OCI-LY3 (cell line): ENCODE results near the gene KRTAP13-3.

Experiments used
- H2AFZ ChIP-seq: fragments of 200-600, 300-600 bp; shearing (Covaris generic); 2 replicates; pipeline ENCODE4 v1.6.0; 2014; ENCODE audit warnings: antibody characterized with exemption, low read depth, low read length
- H3K27ac ChIP-seq: fragments of 200-600, 300-600 bp; sonication (generic); 2 replicates; pipeline ENCODE4 v1.5.1; 2014; ENCODE audit warnings: mild to moderate bottlenecking, low read length, moderate library complexity, mixed read lengths
- H3K27me3 ChIP-seq: fragments of 200-600, 300-600 bp; sonication (generic); 2 replicates; pipeline ENCODE4 v1.6.1; 2014; ENCODE audit warnings: low read depth, low read length, mixed read lengths
- H3K36me3 ChIP-seq: fragments of 200-600, 300-600 bp; sonication (generic); replicated peaks from 2 replicates; pipeline ENCODE3; 2014; ENCODE audit warnings: low read depth, low read length, mixed read lengths
- H3K4me1 ChIP-seq: fragments of 300-600, 200-600 bp; sonication (generic); 2 replicates; pipeline ENCODE4 v1.6.1; 2014; ENCODE audit warnings: low read length, mixed read lengths
- H3K4me2 ChIP-seq: fragments of 200-600, 300-600 bp; sonication (generic); 2 replicates; pipeline ENCODE4 v1.6.1; 2014; ENCODE audit warnings: low read length, mixed read lengths
- H3K4me3 ChIP-seq: fragments of 300-600, 200-600 bp; sonication (generic); 2 replicates; pipeline ENCODE4 v1.5.1; 2014; ENCODE audit warnings: antibody characterized with exemption, mild to moderate bottlenecking, low read length, moderate library complexity
- H3K79me2 ChIP-seq: fragments of 300-600, 200-600 bp; shearing (Covaris generic); 2 replicates; pipeline ENCODE4 v1.6.1; 2014; ENCODE audit warnings: mild to moderate bottlenecking, low read length, mixed read lengths
- H3K9ac ChIP-seq: fragments of 300-600, 200-600 bp; shearing (Covaris generic); 2 replicates; pipeline ENCODE4 v1.6.0; 2014; ENCODE audit warnings: mild to moderate bottlenecking, low read length, moderate library complexity
- H3K9me3 ChIP-seq: fragments of 200-600, 300-600 bp; shearing (Covaris generic); 2 replicates; pipeline ENCODE4 v1.6.1; 2014; ENCODE audit warnings: low read length, mixed read lengths; ENCODE audit not compliant: insufficient read depth
- H4K20me1 ChIP-seq: fragments of 200-600, 300-600 bp; sonication (generic); 2 replicates; pipeline ENCODE4 v1.6.1; 2016; ENCODE audit warnings: low read length, mixed read lengths; ENCODE audit not compliant: insufficient read depth
- EZH2phosphoT487 ChIP-seq: fragments of 200-600 bp; shearing (Covaris generic); IDR thresholded peaks from 2 replicates; pipeline ENCODE4 v1.6.1; 2018; ENCODE audit warnings: antibody characterized with exemption, mixed run types, low read depth
- TF ChIP-seq, protein P1 (sequence below): fragments of 200-600, 300-600 bp; sonication (generic); IDR thresholded peaks from 2 replicates; pipeline ENCODE4 v1.5.1; 2014; ENCODE audit warnings: antibody characterized with exemption, low read length, low read depth

KRTAP13-3 gene

GRCh38 chr21:30437010-30437565, 11.4 kb upstream of the KRTAP13-3 start:
- Histone ChIP-seq H2AFZ (no peak overlapping the region), H3K4me1 (no peaks in the 10 kb centered on the region), H3K4me3 (no peak overlapping the region), H3K9ac (no peak overlapping the region), H3K27ac (no peak overlapping the region), H3K79me2 (no peaks in the 10 kb centered on the region), H3K9me3 (no peaks in the 10 kb centered on the region), H4K20me1 (no peaks in the 10 kb centered on the region), H3K36me3 (no peaks in the 10 kb centered on the region), H3K27me3 (no peaks in the 10 kb centered on the region), H3K4me2 (no peak overlapping the region)
- TF ChIP-seq, protein P1, sequence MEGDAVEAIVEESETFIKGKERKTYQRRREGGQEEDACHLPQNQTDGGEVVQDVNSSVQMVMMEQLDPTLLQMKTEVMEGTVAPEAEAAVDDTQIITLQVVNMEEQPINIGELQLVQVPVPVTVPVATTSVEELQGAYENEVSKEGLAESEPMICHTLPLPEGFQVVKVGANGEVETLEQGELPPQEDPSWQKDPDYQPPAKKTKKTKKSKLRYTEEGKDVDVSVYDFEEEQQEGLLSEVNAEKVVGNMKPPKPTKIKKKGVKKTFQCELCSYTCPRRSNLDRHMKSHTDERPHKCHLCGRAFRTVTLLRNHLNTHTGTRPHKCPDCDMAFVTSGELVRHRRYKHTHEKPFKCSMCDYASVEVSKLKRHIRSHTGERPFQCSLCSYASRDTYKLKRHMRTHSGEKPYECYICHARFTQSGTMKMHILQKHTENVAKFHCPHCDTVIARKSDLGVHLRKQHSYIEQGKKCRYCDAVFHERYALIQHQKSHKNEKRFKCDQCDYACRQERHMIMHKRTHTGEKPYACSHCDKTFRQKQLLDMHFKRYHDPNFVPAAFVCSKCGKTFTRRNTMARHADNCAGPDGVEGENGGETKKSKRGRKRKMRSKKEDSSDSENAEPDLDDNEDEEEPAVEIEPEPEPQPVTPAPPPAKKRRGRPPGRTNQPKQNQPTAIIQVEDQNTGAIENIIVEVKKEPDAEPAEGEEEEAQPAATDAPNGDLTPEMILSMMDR, result no peak
- TF ChIP-seq EZH2phosphoT487, result no peak

DNA sequence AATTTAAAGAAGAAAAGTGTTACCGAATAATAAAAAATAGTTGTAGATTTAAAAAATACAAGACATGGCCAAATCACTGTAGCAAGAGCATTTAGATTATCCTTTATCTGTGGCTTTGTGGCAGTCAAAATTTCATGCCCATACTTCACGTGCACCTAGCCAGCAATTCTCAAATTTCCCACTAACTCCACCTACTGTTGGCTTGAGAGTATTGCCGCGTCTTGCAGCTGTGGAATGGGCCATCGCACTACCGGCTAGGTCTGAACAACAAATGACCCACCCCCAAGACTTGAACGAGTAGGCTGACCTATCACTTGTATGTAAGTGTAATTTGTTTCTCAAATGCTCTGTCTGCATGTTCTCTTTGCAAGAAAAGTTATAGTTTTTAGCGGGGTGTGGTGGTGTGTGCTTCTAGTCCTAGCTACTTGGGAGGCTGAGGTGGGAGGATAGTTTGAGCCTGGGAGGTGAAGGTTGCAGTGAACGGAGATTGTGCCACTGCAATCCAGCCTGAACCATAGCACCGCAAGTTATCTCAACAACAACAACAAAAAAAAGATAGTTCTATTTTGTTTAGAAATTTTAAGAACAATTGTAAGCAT, 8.4 kb upstream of the KRTAP13-3 start:
- H3K9ac ChIP-seq, result no peak overlapping the region
- H3K79me2 ChIP-seq, result no peaks in the 10 kb centered on the region
- no peaks in the 10 kb centered on the region for H4K20me1 ChIP-seq
- H3K27ac ChIP-seq, result no peak overlapping the region
- H3K4me1 ChIP-seq, result no peaks in the 10 kb centered on the region
- H3K36me3 ChIP-seq, result no peaks in the 10 kb centered on the region
- H3K9me3 ChIP-seq, result no peaks in the 10 kb centered on the region
- H3K4me3 ChIP-seq, result no peak overlapping the region
- H3K27me3 ChIP-seq, result no peaks in the 10 kb centered on the region
- TF ChIP-seq EZH2phosphoT487, result no peak
- TF ChIP-seq, protein P1, result peak; percentile 57
- no peak overlapping the region for H2AFZ ChIP-seq
- peak overlapping the region; percentile 53 for H3K4me2 ChIP-seq

GRCh38 chr21:30430170-30430655, 4.5 kb upstream of the KRTAP13-3 start, which contains the start of gene KRTAP13-4:
Gene KRTAP13-4 (plus strand): TSS chr21:30430220. CDS start chr21:30430276, 56 bp downstream.
- H3K4me1 ChIP-seq, result no peaks in the 10 kb centered on the region
- TF ChIP-seq, protein P1, result no peak
- no peak for TF ChIP-seq EZH2phosphoT487

DNA sequence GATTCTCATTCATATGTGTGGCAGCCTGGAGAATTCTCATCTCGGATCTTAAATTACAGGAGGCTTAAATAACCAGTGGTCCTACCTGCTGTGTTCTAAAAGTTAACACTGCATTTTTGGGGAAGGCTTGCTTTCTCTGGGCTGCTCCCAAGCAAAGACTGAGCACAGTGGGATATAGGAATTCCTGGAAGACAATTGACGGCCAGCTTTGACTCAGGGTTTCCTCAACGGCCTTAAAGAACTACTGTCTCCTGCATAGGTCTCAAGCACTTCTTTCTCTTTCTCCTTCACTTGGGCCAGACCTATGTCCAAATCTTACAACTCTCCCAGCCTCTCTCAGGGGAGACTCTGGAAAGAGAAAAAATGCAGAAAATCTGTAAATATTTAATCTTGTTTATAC, 1.0 kb upstream of the KRTAP13-3 start:
- Histone ChIP-seq H3K27ac (no peak overlapping the region), H3K27me3 (no peaks in the 10 kb centered on the region), H3K36me3 (no peaks in the 10 kb centered on the region), H3K79me2 (no peaks in the 10 kb centered on the region), H4K20me1 (no peaks in the 10 kb centered on the region), H3K9ac (no peak overlapping the region), H3K4me1 (no peaks in the 10 kb centered on the region), H3K4me3 (no peak overlapping the region), H3K4me2 (no peak overlapping the region), H2AFZ (no peak overlapping the region), H3K9me3 (no peaks in the 10 kb centered on the region)
- TF ChIP-seq, protein P1, result no peak
- no peak for TF ChIP-seq EZH2phosphoT487

More at GRCh38 chr21:30430170-30430655, 4.5 kb upstream of the KRTAP13-3 start, which contains the start of gene KRTAP13-4:
- H3K4me3 ChIP-seq, result no peak within 1 kb of the TSS
- H3K27ac ChIP-seq, result no peak within 1 kb of the TSS
- no peak within 1 kb of the TSS for H3K9ac ChIP-seq
- no peaks in the 10 kb centered on the region for H3K36me3 ChIP-seq
- no peaks in the 10 kb centered on the region for H3K9me3 ChIP-seq
- H3K79me2 ChIP-seq, result no peaks in the 10 kb centered on the region
- no peak within 1 kb of the TSS for H3K4me2 ChIP-seq
- no peaks in the 10 kb centered on the region for H3K27me3 ChIP-seq
- H4K20me1 ChIP-seq, result no peaks in the 10 kb centered on the region
- no peak within 1 kb of the TSS for H2AFZ ChIP-seq
